NCI-H187 (cell line): ENCODE data around the gene CDK19.
"Not testable (repeated sequence)": the region's sequence is repeated elsewhere in the genome, so short reads cannot be mapped to it uniquely, and the experiment has no call there.

Experiments used
- DNase-seq, 2 experiments: peaks; one replicate each; lab custom pipeline; 2025; lab: John Stamatoyannopoulos, UW

CDK19 gene

DNA sequence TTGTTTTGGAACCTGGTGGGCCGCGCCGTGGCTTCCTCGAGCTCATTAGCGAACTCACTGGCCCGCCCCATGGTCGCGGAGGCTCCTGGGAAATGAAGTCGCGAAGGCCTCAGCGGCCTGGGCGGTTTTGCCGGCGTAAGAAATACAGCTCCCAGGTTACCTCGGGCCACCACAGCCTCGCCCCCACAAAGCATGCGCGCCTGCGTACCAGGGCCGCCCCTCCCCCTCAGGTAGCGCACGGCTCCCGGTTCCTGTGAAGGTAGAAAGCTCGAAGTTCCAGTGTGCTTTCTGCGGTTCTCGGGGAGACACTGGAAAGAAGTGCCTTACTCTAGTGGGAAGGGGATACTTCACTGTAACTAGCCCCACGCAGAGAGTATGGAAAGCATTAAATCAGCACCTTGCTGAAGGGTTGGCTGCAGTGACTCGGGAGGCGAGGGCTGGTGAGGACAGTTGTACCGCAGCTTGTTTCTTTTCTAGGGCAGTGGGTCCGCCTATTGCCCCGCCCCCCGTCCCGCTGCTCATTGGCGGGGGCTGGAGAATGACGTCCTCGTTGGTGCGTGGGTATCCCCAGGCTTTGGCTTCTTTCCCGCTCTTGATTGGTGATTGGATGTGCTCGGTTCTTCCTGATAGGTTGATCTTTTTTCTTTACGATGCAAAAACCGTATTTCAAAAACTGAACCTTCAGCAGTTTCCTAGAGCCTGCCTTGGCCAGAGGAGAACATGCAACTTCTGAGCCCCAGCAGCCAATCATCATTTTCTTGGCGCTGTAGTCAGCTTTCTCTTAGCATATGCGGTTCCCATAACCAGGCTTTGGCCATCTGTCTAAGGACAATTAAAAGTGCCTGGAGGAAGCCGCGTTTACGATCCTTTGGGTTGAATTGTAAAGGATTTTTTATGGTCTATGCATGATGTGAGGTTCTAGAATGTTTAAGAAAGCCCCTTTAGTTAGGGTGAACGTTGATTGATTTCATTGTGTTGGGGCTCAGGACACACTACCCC lies at the start of gene CDK19:
Gene CDK19 (minus strand): TSS at position 59 of the 999 bp plus-strand sequence. CDS start 333 bp downstream, outside the sequence.
- DNase-seq = peak; percentile 96 to 99

DNA sequence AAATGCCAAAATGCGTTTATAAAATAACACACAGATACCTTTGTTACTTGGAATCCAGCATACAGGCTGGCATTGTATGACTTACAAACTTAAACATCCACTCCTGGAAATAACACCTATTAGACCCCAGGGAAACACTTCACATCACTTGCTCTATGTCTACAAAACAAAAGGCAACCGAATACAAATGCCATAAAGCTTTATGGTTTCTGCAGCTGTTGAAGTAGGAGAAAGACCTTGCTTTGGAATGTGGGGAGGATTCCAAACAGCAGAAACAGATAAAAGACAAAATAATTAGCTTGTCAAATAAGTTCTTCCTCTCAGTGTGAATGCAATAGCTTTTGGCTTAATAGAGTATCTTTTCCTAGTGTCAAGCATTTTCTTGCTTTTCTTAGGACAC lies 49.6 kb upstream of the CDK19 start:
- no peak for DNase-seq

DNA sequence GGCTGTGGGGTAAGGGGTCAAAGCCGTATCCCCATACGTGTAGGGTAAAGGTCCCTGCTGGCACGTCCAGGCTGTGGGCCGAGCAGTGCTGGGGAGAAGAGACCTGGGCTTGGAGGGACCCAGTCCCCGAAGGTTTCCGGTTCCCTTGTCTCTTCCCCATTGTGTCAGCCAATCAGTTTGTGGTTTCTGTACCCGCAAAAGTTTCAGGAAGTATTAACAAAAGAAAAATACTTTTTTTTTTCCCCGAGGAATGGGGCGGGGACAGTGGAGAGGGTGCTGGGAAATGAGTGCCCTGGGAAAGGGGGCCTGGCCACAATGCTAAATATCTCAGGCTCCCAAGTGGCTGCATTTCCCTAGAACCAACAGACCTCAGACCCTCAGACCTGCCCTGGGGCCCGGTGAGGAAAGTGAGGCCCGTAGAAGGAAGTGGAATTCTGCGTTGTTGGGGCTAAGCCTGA lies 44.1 kb upstream of the CDK19 start:
- DNase-seq = no peak

GRCh38 chr6:110858562-110859214 lies 43.4 kb upstream of the CDK19 start:
- DNase-seq = no peak

DNA sequence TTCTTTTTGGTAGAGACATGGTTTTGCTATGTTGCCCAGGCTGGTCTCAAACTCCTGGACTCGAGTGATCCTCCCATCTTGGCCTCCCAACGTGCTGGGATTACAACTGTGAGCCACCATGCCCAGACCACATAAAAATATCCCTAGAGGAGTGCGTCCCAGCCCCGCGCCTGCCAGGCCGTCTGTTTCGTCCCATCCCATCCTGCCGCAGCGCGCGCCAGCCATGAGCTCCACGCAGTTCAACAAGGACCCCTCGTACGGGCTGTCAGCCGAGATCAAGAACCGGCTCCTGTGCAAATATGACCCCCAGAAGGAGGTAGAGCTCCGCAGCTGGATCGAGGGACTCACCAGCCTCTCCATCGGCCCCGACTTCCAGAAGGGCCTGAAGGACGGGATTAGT lies 42.7 kb upstream of the CDK19 start:
- DNase-seq = no peak

GRCh38 chr6:110856296-110856695 lies 41.0 kb upstream of the CDK19 start:
- DNase-seq = no peak

DNA sequence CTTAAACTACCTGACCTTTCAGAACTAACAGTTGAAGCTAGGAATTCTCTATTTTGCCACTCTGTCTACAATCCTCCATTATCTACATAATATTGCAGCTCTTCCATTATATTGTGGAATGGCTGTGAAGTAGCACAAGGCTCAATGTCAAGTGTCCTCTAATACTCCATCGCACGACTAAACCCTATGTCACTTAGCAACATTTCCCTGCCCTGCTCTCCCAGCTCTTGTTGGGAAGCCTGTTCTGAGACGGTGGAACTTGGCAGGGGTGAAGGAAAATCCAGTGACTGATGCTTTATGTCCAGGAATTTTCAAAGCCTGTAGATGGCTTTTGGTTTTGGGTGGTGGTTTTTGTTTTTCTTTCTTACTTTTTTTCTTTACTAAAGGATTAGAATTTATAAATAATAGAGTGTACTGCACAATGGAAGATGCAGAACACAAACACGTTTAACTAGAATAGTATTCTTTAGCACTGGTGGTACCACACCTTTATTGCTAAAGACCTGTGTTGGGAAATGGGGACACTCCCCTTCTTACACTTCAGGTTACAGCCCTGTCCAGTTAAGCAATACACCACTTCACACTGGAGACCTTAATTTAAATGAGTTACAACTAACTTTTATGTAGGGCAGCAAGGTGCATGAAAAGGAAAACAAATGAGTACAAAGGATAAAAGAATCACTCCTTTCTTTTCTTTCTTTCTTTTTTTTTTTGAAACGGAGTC lies 38.6 kb upstream of the CDK19 start:
- DNase-seq = no peak

- no peak for DNase-seq
These were observed 37.5 kb upstream of the CDK19 start for GRCh38 chr6:110852773-110853172.

DNA sequence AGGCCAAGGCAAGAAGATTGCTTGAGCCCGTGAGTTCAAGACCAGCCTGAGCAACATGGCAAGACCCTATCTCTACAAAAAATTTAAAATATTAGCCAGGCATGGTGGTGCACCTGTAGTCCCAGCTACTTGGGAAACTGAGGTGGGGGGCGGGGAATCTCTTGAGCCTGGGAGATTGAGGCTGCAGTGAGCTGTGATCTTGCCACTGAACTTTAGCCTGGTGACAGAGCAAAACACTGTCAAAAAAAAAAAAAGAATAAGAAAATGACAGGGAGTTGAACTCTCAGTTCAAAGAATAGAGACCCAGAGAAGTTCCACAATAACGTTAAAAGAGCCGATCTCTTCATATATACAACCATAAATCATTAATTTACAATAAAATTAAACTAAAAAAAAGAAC lies 34.5 kb upstream of the CDK19 start:
- no peak for DNase-seq

DNA sequence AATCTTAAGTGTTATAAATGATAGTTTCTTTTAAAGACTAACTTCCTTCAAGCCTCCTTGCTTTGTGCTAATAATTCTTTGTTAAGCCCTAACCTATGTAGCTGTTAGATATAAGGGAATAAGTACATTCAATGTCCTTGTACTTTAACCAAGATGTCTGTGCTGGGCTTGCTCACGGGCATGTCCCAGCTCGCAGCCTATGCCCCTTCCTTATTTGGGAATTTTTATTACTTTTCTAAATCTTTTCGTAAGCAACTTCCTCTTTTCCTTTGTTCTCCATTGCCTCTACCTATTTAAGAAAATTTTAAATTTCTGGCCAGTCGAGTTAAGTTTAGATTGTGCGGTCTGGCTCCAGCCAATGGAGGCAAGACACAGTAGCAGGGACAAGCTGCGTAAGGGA lies 26.0 kb upstream of the CDK19 start:
- no peak for DNase-seq

GRCh38 chr6:110835751-110836150 lies 20.5 kb upstream of the CDK19 start:
- not testable (repeated sequence) for DNase-seq

GRCh38 chr6:110833831-110834230 lies 18.6 kb upstream of the CDK19 start:
- no peak for DNase-seq

- no peak for DNase-seq
These were observed 16.1 kb upstream of the CDK19 start for GRCh38 chr6:110831405-110831804.

DNA sequence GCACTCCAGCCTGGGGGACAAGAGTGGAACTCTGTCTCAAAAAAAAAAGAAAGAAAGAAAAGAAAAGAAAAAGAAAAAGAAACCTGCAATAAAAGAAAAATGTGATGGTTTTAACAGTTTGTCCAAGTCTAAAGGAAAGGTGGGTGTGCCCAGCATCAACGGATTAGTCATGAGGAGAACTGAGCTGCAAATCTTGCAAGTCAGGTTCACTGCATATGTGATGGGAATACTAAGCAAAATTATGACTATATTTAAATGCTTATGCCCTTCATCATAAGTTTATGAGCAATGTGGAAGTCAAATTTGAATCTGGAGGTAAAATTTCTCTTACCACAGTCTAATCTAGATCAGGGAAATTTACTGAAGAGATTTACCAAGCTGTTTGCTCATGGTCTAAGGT lies 13.1 kb upstream of the CDK19 start:
- DNase-seq = no peak

- DNase-seq = no peak
These were observed 11.2 kb upstream of the CDK19 start for GRCh38 chr6:110826236-110827129.

GRCh38 chr6:110823146-110823545 lies 7.9 kb upstream of the CDK19 start:
- no peak for DNase-seq

GRCh38 chr6:110822249-110822648 lies 7.0 kb upstream of the CDK19 start:
- DNase-seq = no peak

DNA sequence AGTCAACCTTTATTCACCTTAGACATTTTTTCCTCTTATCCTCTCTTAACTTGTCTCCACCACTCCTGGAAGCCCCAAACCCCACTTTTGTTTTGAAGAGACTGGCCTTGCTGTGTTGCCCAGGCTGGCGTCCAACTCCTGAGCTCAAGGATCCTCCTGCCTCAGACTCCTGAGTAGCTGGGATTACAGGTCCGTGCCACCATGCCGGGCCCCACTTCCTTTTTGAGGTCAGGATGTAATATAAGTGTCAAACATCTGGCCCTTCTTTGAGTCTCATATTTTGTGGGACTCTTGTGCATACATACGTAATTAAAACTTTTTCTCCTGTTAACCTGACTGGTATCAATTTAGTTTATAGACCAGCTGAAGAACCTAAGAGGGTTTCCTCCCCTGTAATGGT lies 1.4 kb upstream of the CDK19 start:
- no peak for DNase-seq

DNA sequence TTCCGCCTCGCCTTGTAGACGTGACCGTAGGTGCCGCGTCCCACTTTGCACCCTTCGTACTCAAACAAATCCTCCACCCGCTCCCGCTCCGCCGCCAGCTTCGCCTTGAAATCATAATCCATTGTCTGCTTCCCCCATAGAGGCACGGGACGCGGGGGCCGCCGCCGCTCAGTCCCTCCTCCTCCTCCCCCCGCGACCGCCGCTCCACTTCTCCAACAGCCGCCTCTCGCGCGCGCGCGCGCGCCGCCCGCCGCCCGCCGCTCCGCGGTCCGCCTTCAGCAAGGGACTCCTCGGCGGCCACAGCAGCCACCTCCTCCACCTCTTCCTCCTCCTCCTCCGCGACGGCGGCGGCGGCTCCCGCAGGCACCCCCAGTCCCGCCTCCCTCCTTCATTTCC lies 256 bp downstream of the CDK19 start:
- no peak for DNase-seq

GRCh38 chr6:110814102-110815014 lies 911 bp downstream of the CDK19 start:
- peak; percentile 3 to 17 for DNase-seq
